Measurements from ENCODE around the gene PRM1.

The PRM1 gene

GRCh38 chr16:11252482-11252931, 28.6 kb downstream of the PRM1 start:
- peak in 1 of 2 donors; percentile 34 for DNase-seq

GRCh38 chr16:11251525-11252481, 29.3 kb downstream of the PRM1 start:
- peak; percentile 82 to 85 for DNase-seq

GRCh38 chr16:11250786-11251524, 30.2 kb downstream of the PRM1 start:
- DNase-seq: peak in 1 of 2 donors; percentile 34

DNA sequence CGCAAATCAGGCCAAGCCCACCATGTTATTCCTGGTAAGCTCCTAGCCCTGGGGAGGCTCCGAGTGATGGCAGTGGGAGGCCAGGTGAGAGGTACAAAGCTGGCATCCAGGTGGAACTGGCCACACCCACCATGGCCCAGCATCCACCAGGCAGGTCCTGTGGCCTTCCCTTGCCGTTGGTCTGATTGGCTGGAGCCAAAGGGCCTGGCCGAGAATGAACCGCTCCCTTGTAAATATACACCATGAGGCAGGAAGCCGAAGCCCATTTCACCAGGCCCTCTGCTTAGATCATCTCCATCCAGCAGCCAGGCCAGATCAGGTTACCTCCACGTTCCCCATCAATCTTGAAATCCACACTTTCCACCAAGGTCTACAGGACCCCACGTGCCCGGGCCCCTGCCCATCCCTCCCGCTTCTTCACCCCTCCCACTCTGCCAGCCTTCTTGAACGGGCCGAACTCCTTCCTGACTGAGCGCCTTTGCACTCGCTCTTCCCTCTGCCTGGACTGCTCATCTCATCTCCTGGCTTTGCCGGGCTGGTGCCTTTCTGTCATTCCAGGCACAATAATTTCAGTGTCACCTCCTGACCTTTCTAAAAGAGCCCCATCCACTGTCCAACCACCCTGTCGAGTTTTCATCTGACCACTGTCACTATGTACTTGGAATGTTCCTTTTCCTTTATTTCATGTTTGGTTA, 30.9 kb downstream of the PRM1 start:
- peak in 1 of 2 donors; percentile 29 for DNase-seq

DNA sequence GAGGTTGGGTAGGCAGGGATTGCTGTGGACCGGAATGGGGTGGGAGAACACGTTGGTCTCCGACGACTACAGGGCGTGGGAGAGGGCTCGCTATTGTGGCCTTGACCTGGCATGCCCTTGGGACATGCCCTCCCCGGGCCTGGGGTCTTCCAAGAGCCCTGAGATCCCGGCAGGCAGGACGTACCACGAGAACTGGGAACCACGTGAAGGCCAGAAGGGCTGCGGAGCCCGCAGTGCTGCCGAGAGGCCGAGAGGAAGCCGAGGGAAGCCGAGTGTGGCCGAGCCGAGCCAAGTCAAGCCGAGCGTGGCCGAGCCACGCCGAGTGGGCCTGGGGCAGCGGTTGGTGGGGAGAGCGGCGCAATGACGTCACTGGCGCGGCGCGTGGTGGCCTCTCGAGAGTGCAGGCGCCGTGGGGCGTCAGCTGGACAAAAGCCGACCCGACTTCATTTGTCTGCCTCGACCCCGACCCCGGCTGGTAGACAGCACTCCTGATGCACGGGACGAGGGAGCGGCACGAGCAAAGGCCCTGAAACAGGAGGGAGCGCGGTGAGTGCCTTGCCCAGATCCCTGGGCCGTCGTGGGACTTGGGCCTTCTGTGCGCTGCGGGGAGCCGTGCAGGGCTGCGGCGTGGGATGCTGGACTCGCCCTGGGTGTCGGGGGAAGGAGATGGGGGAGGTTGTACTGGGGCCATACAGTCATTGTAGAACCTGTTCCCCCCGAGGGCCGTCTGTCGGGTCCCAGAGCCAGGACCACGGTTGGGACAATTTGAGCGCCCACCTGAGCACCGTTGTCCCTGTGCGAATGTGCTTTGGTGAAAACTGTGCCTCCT, 31.7 kb downstream of the PRM1 start:
- DNase-seq: no peak

DNA sequence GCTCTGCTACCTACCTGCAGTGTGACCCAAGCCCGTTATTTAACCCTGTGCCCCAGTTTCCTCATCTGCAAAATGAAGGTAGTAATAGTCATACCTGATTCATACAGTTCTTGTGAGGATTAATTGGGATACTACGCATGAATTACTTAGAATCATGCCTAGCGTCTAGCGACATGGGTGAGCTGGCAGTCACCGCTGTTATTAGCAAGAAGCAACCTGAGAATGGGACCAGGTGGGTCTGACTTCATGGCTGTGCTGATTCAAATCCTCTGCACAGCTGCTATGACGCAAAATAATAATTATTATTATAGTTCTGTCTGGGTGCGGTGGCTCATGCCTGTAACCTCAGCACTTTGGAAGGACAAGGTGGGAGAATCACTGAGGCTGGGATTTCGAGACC, 33.0 kb downstream of the PRM1 start:
- no peak for DNase-seq

DNA sequence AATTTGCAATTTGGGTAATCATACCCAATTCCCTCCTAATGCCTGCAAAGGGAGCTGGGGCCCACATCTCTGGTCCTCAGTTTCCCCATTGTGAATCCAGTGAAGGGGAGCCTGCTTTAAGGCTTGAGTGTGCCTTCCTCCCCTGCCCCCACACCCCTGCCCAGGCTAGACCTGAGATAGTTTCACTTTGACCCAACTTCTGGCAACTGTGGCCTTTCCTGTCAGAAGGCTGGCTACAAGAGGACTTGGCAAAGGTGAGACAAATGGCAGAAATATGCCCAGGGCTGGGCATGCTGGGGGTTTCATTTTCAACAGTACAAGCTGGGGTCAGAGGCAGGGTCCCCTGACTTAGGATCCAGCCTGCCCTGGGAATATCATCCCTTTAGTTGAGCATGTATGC, 35.1 kb downstream of the PRM1 start:
- no peak for DNase-seq

DNA sequence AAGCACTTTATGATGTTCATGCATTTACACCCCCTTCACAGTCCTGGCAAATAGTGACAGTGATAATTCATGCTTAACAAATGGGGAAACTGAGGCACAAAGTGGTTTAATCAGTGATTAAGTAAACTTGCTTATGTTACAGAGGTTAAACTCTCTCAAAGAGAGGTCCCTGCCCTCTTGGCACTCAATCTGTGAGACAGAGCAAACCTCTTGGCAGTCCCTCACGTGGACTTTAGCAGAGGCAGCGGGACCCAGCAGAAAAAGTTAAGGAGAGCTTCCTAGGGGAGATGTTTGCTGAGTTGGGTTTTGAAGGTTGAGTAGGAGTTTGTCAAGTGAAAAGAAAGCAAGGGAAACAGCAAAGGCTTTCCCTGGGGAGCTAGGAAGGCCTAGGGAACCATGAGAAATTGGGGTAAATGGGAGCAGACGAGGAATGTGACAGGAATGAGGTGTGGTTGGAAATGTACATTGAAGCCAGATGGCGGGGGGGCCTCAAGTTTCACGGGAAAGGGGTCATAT, 35.9 kb downstream of the PRM1 start:
- DNase-seq: no peak

- DNase-seq: no peak
Measured at GRCh38 chr16:11242658-11243057, 38.5 kb downstream of the PRM1 start.

DNA sequence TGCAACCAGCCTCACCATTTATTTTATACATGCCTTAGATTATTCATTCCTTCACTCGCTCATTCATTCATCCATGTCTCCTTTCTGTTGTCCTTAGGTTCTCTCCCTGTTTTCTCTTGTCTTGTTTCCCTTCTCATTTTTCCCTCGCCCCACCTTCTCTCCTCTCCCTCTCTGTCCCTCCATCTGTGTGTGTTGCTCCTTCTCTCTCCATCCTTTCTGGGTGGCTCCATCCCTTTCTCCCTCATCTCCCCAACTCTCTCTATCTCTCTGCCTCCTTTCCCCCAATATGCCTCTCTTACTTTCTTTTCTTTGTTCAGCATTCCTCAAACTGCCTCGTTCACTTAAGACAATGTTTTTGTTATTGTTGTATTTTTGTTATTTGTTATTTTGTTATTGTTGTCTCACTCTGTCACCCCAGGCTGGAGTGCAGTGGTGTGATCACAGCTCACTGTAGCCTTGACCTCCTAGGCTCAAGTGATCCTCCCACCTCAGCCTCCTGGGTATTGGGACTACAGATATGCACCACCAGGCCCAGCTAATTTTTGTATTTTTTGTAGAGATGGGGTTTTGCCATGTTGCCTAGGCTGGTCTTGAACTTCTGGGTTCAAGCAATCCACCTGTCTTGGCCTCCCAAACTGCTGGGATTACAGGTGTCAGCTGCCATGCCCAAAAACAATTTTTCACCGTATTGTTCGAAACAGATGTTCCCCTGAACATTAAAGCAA, 39.5 kb downstream of the PRM1 start:
- DNase-seq: no peak

GRCh38 chr16:11240636-11241473, 40.3 kb downstream of the PRM1 start:
- peak in 1 of 2 donors; percentile 28 for DNase-seq

GRCh38 chr16:11239644-11240632, 41.2 kb downstream of the PRM1 start:
- no peak for DNase-seq

- no peak for DNase-seq
Measured at GRCh38 chr16:11238272-11239202, 42.6 kb downstream of the PRM1 start.

DNA sequence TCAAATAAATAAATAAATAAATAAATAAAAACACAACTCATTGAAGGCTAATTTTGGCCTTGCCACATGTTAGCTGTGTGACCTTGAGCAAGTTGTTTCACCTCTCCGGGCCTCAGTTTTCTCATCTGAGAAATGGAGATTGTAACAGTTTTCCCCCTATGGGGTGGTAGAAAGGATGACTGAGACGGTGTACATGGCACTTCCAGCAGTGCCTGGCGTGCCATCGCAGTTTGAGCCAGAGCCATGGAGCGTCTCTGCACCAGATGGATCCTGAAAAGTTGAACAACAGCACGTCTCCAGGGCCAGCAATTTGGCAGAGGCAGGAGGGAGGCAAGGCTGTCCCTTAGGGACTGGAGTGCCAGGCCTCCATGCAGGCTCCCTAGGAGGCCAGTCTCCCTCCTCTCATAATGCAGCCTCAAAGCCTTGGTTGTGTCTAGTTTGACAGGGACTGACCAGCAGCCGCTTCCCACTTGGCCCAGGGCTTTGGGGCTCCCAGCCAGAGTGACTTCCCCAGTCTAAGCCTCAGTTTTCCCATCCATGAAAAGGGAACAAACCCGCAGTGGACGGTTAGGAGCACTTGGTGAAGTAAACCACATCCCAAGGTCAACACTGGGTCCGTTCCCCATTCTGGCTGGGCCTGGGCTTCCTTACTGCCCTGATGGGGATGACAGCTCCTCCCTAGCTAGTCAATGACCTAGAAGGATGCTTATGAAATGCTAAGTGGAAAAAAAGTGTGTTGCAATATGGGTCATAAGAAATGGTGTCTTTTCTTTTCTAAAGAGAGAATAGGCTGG, 44.5 kb downstream of the PRM1 start:
- DNase-seq: peak in 1 of 2 donors; percentile 59

GRCh38 chr16:11235703-11235991, 45.5 kb downstream of the PRM1 start:
- no peak for DNase-seq

DNA sequence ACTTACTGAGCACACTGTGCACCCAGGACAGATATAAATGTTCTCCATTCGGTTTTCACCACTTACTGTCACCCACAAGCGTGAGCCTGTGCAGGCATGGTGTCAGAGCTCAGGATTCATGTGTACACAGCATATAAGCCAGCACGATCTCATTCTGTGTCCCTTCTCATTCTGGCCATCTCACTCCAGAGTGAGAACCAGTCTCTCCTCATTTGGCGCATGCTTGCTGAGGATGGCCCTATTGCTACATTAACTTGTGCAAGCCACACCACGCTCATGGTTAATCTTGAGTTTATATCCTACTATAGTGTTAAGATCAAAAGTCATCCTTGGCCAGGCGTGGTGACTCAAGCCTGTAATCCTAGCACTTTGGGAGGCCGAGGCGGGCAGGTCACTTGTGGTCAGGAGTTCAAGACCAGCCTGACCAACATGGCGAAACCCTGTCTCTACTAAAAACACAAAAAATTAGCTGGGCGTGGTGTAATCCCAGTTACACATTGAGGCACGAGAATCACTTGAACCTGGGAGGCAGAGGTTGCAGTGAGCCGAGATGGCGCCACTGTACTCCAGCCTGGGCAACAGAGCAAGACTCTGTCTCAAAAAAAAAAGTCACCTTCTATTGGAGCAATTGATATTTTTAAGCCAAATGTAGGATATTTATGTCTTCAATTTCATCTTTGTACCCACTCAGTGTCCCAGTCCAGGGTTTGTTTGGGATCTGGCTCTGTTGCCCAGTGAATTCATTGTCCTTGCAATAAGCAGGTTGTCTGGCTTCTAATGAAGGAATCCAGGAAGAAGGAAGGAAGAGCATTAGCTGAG, 46.0 kb downstream of the PRM1 start:
- no peak for DNase-seq

All from CD4-positive, alpha-beta T cell treated with Interleukin-4 for 1 hour (primary cell).